ENCODE data around the gene SPATA20. TPM values are rescaled to one million over a fixed set of nuclear protein-coding genes. Genes with fewer than 3 reads are reported as not detected.
A peak's percentile ranks its signal among the peaks of the same experiment; 100 is the strongest.

Gene SPATA20
- total RNA-seq, 1 donor from 2014 or later, result 43.6 TPM

DNA sequence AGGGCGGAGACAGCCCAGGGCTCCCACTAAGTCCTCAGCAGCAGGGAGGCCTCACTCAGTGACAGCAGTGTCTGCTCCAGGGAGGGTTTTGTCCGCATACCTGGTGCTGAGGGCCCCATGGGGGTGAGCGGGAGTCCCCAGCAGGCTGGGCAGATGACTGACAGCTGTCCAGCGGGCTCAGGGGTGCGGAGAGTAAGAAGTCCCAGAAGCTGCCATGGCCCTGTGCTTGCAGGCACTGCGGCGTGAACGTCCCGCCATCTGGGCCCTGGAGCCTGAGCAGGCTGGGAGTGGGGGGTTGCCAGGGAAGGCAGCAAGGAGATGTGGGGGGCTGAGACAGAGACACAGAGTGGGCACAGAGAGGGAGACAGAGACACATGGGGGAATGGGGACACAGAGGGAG is 33.7 kb downstream of the SPATA20 start:
- DNase-seq, result no peak

DNA sequence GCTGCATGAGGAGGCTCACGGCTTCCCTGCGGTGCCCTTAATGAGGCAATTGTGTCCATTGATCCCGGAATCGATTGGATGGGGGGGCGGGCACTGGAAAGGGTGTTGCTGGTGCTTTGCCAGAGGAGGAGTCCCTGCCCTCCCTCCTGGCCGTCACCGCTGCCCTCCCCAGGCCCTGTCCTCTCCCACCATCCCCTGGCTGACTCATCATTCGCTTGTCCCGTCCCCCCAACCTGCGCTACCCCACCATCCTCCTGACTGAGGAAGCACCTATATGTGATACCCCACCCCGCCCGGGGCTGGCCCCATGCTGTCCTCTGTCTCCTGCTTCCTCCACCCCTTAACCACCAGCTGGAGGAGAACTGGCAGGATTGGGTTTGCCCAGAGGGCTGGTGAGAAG is 34.3 kb downstream of the SPATA20 start:
- DNase-seq, result no peak

DNA sequence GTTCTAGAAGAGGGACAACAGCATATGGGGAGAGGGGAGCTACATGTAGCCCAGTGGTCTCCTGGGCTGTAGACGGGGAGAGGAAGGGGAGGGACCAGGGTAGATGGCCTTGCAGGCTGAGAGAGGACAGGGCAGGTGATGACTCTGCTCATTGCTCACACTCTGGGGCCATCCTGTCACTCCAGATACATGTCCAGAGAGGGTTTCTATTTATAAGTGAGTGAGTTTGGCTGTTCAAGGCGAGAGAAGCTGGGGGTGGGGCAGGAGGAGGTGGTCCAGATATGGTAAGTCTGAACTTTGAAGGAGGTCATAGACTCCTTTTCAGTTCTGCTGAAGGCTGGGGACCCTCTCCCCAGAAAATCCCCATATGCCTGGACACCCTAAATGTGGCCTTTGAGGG is 35.8 kb downstream of the SPATA20 start:
- no peak for DNase-seq

DNA sequence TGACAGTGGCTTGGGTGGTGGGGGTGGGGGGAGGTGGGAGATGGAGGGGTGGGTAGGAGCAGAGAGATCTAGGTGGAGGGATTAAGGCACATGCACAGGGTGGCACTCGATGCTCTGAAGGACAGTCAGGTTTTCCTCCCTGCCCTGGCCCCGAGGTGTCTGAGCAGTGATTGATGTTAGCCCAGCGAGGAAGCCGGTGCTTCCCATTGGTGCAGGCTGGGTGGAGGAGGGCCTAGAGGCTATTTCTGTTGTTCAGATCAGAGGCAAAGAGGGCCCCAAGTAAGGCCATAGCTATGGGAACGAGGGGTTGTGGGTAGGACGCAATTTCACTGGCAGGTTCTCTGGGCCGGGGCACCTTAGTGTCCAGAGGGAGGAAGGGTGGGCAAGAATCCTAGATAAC is 36.7 kb downstream of the SPATA20 start:
- DNase-seq, result no peak

DNA sequence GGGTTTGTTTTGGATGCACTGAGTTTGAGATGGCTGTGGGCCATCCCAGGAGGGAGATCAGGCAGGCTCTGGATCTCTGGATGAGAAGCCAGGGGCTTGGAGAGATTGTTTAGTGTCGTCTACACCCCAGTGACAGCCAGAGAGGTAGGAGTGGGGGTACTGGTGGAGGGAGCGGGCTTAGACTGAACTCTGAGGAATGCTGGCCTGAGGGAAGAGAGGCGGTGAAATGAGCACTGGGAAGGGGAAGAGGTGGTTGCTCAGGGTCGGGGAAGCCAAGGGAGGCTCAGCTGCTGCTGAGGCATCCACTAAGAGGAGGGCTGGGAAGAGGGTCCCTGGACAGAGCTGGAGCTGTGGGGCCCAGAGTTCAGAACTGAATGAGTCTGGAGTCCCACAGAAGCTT is 37.1 kb downstream of the SPATA20 start:
- no peak for DNase-seq

DNA sequence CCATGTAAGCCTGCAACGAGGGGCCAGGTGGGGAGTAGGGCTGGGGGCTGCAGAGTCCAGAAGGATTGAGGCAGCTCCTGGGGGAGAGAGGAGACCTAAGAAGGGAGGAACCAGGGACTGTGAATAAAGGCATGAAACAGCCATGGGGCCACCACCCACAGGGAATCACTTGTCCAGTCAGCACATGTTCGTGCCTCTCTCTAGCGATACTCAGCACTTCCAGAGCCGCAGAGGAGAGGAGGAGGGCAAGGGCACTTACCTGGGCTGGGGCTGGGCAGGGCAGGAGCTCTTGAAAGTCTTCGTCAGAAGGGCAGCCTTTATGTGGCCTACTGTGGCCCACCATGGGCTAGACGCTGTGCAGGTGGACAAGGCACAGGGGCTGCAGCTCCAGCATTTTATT is 37.8 kb downstream of the SPATA20 start:
- DNase-seq, result no peak

DNA sequence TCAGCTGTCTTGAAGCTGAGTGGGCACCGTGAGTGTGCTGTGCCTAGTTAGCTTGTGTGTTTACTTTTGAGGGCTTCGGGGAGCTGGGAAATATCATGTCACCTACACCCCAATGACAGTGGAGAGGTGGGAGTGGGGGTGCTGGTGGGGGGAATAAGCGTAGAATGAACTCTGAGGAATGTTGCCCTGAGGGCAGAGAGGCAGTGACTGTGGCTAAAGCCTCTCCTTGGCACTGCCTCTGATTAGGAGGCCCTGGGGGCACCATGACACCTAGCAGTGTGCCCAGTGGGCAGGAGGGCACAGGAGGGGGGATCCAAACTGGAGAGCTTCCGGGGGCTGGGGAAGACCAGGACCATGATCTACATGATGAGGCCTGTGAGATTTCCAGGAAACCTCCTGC is 38.4 kb downstream of the SPATA20 start:
- DNase-seq, result no peak

DNA sequence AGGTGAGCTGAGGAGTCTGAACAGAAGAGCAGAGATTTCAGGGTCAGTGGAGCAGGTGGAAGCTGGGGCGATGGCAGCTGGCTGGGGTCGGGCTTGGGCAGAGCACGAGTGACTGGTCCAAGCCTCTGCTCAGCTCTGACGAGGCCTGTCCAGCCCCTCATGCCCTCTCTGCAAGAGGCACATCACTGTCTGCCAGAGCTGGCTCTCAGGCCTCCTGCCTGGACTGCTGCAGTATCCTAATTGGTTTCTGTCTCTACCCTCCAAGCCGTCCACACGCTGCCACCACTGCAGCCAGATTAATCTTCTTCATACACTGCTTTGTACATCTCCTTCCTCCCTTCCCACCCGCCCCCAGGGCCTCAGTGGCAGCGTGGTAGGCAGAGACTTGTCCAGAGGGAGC is 38.9 kb downstream of the SPATA20 start:
- DNase-seq, result no peak

DNA sequence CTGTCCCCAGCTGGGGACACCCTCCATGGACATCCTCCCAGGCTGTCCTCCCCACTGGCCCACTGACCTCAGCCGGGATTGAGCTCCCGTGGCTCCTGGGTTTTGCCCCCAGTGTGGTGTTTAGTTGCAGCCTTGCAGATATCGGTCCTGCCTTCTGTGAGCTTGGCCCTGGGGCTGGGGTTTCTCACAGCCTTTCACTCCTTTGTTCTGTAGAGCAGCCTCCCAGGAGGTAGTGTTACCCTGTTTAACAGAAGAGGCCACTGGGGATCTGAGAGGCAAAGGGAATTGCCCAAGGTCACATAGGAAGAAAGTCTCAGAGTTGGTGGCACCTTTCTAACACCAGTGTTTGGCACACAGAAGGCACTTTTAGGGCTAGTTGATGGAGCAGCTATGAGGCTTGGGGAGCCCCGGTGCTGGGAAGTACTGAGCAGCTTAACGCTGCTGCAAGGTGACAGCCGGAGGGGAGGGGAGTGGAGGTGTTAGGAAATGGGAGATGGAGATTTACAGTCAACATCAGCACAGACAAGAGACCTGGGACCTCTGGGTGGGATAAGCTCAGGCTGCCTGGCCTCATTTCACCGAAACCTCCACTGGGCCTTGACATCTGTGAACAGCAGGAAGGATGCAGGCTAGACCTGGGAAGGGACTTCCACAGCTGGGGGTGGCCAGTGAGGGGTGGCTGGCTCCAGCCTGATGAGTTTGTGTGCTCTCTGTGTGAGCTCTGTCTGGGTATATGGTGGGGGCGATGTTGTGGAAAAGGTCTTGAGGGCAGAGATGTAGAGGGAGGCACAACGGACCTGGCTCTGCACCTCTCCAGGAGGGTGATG is 39.7 kb downstream of the SPATA20 start:
- no peak for DNase-seq

DNA sequence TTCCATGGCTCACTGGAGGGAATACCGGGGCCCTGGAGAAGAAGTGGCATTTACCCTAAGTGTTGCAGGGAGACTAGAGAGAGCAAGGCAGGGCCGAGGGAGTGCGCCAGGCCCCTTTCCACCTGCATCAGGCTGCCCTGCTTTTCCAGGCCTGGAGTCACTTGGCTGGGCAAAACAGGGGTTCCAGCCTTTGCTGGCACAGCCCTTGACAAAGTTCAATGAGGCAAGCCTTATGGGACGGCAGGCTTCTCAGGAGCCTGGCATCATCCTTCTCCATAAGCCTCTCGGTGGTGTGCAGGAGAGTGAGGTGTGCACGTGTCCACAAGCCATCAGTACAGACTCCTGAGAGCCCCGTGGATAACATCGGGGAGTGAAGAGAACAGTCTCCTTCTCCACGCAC is 40.6 kb downstream of the SPATA20 start:
- DNase-seq, result no peak

DNA sequence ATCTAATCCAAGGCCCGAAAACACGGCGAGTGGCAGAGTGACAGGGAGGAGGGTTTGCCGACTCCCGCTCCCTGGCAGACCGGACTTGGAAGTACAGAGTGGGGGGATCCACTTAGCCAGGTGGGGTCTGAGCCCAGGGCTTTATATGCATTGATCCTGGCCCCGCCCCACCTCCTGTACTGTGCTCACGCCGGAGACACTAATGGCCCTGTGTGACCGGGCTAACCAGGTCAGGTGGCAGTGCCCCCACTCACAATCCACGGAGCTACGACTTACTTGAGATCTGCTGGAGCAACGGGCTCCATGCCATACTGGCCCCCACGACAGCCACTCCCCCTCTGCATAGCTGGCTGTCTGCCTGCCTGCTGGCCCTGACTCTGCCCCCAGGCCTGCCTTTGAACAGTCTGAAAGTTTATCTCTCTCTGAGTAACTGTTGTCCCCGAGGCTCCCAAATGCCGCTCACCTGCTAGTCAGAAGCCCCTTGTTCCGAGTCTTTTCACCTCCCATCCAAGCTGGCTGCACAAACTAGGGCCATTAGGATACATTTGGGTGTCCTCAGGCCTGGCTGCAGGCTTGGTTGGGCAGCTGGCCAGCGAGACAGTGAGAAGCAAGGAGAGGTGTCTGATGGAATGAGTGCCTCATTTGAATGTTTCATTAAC is 41.5 kb downstream of the SPATA20 start:
- DNase-seq, result no peak

DNA sequence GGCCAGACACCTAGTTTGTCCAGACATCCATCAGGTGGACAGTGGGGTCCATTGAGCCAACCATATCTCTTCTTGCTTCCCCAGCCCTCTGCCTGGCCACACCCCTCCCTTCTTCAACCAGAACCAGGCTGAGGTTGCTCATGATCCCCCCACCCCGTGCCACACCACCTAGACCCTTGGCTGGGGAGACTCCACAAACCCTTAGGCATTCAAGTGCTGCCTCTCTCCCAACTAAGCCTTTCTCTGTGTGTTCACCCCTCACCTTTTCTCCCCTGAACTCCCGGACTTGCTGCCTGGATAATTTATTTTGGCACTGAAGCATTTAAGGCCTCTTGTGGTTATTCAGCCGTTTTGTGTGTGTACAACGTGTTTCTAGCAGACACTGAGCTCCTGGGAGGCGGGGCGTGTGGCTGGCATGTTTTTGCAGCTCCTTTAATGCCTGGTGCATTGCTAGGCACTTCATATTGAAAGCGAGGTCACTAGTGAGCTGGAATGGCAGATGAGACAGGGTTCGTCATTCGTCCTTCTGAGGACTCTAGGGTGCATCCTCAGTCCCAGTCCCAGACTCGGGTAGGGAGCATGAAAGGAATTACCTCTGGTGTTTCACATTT is 42.2 kb downstream of the SPATA20 start:
- no peak for DNase-seq

DNA sequence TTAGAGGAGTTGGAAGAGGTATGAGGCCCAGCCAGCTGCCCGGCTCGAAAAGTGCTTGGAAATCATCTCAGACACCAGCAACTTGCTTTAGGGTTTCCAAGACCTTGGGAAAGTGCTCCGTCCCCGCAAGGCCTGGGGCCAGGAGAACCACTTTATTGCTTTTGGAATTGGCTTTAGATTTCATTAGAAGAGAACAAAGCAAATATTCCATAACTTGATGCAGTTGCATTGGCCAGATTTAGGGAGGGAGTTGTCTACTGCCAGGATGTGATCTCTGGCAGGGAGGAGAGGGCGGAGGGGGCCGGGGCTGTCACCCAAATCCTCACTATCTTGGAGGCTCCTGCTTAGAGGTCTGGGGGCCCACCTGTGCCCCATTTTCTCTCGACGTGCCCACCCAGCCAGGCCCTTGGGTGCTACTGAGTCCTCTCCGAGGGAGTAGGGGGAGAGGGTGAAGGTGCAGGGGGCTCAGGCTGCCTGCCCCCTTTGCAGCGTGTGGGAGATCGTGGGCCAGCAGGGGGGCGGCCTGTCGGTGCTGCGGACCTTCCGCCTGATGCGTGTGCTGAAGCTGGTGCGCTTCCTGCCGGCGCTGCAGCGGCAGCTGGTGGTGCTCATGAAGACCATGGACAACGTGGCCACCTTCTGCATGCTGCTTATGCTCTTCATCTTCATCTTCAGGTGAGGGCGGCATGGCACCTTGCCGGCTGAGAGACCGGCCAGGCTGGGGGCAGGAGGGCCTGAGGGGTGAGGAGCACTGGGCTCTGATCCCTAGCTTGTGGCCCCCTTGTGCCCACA is 44.2 kb downstream of the SPATA20 start:
- no peak for DNase-seq

DNA sequence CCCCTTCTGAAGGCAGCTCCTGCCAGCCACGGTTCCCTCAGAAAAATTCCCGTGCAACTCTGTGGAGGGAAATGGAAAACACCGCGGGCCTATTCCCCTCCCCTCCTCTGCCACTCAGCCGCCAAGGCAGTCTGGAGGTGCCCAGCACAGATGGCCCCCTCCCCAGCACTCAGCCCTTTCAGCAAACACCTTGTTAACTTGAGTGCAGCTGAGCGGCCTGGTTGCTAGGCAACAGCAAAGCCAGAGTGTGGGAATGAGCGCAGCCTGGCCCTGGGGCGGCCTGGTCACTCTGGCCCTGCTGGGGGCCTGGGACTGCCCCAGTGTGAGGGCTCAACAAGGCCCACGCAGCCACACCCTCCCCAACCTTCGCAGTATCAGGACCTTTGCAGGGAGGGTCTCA is 46.3 kb downstream of the SPATA20 start:
- DNase-seq, result no peak

DNA sequence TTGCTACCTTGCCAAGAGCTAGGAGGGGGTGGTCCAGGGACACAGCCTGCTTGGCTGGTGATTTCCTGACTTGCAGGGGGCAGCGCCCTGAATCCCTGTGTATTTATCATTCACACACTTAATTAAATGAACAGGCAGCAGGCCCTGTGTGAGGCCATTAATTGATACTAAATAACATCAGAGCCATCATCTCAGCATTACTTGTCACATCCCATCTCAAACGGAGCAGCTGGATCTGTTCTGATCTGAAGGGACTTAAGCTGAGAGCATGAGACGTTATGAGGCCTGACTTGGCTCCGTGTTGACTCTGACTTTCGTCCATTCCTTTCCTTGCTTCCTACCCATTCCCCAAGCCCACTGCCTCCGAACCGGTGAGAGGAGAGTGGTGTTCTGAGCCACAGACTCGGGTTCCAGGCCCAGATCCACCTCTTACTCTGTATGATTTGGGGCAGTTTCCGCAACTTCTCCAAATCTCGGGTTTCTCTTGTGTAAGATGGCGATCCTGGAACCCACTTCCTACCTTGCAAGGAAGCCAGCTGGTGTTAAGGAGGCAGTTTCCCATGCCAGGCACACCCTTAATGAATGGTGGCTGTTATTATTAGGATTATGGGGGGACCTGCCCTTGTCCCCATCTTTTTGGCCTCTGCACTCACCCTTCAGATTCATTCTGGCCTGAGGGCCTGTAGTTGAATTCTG is 47.3 kb downstream of the SPATA20 start:
- DNase-seq, result no peak

DNA sequence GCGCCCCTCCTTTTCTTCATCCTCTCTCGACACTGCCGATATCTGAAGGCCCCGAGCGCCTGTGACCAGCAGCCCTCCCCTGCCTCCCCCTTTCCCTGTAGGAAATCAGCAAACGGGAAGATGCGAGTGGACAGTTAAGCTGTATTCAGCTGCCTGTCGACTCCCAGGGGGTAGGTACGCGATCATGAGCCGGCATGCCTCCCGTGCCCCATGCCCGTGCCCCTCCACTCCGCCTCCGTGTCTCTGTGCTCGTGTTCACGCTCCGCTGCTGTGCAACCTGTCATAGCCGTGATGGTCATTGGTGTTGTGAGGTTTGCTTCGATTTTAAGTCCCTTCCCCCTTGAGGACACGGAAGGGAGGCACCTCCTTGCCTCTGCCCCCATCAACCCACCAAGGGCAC is 47.9 kb downstream of the SPATA20 start:
- DNase-seq, result no peak

DNA sequence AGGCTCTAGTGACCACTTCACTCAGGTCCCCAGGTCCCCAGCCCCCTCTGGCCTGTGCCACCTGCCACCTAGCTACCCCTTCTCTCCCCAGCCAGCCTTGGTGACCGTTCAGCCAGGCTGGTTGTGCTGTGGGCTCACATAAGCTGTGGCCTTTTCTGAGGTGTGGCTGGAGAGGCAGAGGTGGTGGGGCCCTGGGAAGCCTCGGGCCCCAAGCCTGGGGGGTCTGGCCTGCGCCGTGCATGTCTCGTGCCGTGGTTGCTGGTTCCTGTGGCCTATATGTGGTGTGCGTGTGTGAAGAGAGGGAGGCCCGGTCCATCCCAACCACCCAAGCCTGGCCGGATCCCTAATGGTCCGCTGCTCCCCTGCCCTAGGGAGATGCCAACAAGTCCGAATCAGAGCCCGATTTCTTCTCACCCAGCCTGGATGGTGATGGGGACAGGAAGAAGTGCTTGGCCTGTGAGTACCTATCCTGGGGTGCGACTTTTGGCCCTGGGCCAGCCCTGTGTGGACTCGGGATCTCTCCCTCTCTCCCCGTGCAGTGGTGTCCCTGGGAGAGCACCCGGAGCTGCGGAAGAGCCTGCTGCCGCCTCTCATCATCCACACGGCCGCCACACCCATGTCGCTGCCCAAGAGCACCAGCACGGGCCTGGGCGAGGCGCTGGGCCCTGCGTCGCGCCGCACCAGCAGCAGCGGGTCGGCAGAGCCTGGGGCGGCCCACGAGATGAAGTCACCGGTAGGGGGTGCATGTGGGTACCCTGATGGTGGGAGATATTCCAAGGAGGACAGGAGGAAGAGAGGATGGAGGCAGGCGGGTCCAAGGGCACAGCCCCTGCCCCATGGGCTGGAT is 49.4 kb downstream of the SPATA20 start:
- DNase-seq, result peak; percentile 57

DNA sequence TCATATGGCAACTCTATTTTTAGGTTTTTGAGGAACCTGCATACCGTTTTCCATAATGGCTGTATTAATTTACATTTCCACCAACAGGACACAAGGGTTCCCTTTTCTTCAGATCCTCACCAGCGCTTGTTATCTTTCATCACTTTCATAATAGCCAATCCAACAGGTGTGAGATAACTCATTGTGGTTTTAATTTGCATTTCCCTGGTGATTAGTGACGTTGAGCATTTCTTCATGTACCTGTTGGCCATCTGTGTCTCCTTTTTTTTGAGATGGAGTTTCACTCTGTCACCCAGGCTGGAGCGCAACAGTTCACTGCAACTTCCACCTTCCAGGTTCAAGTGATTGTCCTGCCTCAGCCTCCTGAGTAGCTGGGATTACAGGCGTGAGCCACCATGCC is 51.5 kb downstream of the SPATA20 start:
- DNase-seq, result no peak

DNA sequence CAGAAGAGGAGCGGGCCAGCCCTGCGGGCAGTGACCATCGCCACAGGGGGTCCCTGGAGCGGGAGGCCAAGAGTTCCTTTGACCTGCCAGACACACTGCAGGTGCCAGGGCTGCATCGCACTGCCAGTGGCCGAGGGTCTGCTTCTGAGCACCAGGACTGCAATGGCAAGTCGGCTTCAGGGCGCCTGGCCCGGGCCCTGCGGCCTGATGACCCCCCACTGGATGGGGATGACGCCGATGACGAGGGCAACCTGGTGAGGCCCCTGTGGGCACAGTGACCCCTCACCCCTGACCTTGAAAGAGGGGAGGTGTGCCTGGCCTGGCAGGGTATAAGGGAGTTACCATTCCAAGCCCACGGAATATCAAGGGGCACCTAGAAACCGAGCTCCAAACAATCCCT is 52.6 kb downstream of the SPATA20 start:
- DNase-seq, result no peak

DNA sequence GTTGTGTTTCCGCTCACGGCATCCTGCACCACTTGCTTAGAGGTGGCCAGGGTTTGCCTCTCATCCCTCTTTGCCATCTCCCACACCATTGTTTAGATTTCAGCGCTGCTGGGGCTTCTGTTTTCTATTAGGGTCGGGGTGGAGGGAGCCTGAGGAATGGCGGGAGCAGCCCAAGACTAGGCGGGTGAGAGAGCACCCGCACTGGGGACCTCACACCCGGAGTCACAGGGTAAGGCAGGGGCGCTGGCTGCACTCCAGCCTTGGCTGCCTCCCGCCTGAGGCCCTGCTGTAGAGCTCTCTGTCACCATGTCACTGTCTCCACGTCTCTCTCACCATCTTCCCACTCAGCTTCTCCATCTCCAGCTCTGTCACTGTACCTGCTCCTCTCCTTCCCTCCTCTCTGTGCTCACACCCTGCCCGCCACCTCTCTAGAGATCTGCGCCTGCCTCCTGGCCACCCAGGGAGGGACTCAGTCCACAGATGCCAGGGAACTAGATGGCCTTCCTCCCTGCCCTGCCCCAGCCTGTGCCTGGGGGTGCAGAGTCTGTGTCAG is 54.9 kb downstream of the SPATA20 start:
- DNase-seq, result no peak

DNA sequence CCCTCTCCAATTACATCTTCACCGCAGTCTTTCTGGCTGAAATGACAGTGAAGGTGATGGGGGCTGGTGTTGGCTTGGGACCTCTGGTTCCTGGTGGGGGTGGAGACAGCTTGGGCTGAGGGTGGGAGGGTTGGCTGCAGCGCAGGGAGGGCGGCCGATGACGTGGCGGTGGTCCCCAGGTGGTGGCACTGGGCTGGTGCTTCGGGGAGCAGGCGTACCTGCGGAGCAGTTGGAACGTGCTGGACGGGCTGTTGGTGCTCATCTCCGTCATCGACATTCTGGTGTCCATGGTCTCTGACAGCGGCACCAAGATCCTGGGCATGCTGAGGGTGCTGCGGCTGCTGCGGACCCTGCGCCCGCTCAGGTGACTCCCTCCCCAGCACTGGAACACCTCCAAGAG is 55.9 kb downstream of the SPATA20 start:
- DNase-seq, result no peak
